ENCODE data around the gene GABARAP.
A peak's percentile ranks its signal among the peaks of the same experiment; 100 is the strongest.

Gene GABARAP

GRCh38 chr17:7249830-7250229 lies 7.6 kb upstream of the GABARAP start:
- Histone ChIP-seq H3K79me2 (ENCODE audit: insufficient read depth, low read length) (peaks cover 63% of the 10 kb centered on the region), H3K27ac (ENCODE audit: low read depth, low read length) (peak overlapping the region; percentile 7; the same call in 1 of the 2 replicates)

GRCh38 chr17:7249214-7249613 lies 7.0 kb upstream of the GABARAP start:
- Histone ChIP-seq H3K4me2 (ENCODE audit: low read depth, low read length, poor library complexity, severe bottlenecking) (peak overlapping the region; percentile 77), H3K36me3 (ENCODE audit: low read length) (no peaks in the 10 kb centered on the region; the same call in 1 of the 2 replicates), H2AFZ (ENCODE audit: low read depth, low read length, severe bottlenecking) (no peak overlapping the region), H3K79me2 (ENCODE audit: insufficient read depth, low read length) (peaks cover 63% of the 10 kb centered on the region), H3K9ac (ENCODE audit: low read length) (peak overlapping the region; percentile 99), H3K27ac (ENCODE audit: low read depth, low read length) (no peak overlapping the region), H3K27me3 (ENCODE audit: low read length) (no peaks in the 10 kb centered on the region), H4K20me1 (ENCODE audit: low read depth, low read length) (no peaks in the 10 kb centered on the region), H3K4me3 (ENCODE audit: insufficient read depth, low read length, poor library complexity, severe bottlenecking) (no peak overlapping the region), H3F3A (ENCODE audit: insufficient read depth) (peaks cover 15% of the 10 kb centered on the region), H3K9me3 (ENCODE audit: insufficient read depth, low read length) (no peaks in the 10 kb centered on the region), H3K9me2 (replicated peaks; ENCODE audit: insufficient read depth, low read length) (no peaks in the 10 kb centered on the region)
- no peak for TF ChIP-seq CTCF (IDR thresholded peaks at IDR 0.05; ENCODE audit: insufficient read depth, low read length, poor library complexity, severe bottlenecking)
- TF ChIP-seq EZH2phosphoT487 (conservative IDR thresholded peaks at IDR 0.05; ENCODE audit: low read length), result no peak

More at GRCh38 chr17:7249830-7250229, 7.6 kb upstream of the GABARAP start:
- H3K27me3 ChIP-seq (ENCODE audit: low read length), result no peaks in the 10 kb centered on the region
- H3K4me3 ChIP-seq (ENCODE audit: insufficient read depth, low read length, poor library complexity, severe bottlenecking), result peak overlapping the region; percentile 90
- H3K9ac ChIP-seq (ENCODE audit: low read length), result peak overlapping the region; percentile 99
- H3K36me3 ChIP-seq (ENCODE audit: low read length), result peaks cover 4% of the 10 kb centered on the region; the same call in 1 of the 2 replicates
- no peaks in the 10 kb centered on the region for H4K20me1 ChIP-seq (ENCODE audit: low read depth, low read length)
- H3K9me2 ChIP-seq (replicated peaks; ENCODE audit: insufficient read depth, low read length), result no peaks in the 10 kb centered on the region
- peaks cover 10% of the 10 kb centered on the region for H3F3A ChIP-seq (ENCODE audit: insufficient read depth)
- no peaks in the 10 kb centered on the region for H3K9me3 ChIP-seq (ENCODE audit: insufficient read depth, low read length)
- TF ChIP-seq EZH2phosphoT487 (conservative IDR thresholded peaks at IDR 0.05; ENCODE audit: low read length) (no peak), CTCF (IDR thresholded peaks at IDR 0.05; ENCODE audit: insufficient read depth, low read length, poor library complexity, severe bottlenecking) (no peak)
- no peak overlapping the region for H2AFZ ChIP-seq (ENCODE audit: low read depth, low read length, severe bottlenecking)
- peak overlapping the region; percentile 77 for H3K4me2 ChIP-seq (ENCODE audit: low read depth, low read length, poor library complexity, severe bottlenecking)

- no peak for TF ChIP-seq EZH2phosphoT487 (conservative IDR thresholded peaks at IDR 0.05; ENCODE audit: low read length)
- no peak for TF ChIP-seq CTCF (IDR thresholded peaks at IDR 0.05; ENCODE audit: insufficient read depth, low read length, poor library complexity, severe bottlenecking)
- Histone ChIP-seq H3K4me3 (ENCODE audit: insufficient read depth, low read length, poor library complexity, severe bottlenecking) (no peak overlapping the region), H3K4me2 (ENCODE audit: low read depth, low read length, poor library complexity, severe bottlenecking) (peak overlapping the region; percentile 77), H3K9me2 (replicated peaks; ENCODE audit: insufficient read depth, low read length) (no peaks in the 10 kb centered on the region), H3F3A (ENCODE audit: insufficient read depth) (peaks cover 16% of the 10 kb centered on the region), H2AFZ (ENCODE audit: low read depth, low read length, severe bottlenecking) (no peak overlapping the region), H3K27ac (ENCODE audit: low read depth, low read length) (no peak overlapping the region), H3K79me2 (ENCODE audit: insufficient read depth, low read length) (peaks cover 60% of the 10 kb centered on the region), H3K27me3 (ENCODE audit: low read length) (no peaks in the 10 kb centered on the region), H3K9me3 (ENCODE audit: insufficient read depth, low read length) (no peaks in the 10 kb centered on the region), H3K36me3 (ENCODE audit: low read length) (no peaks in the 10 kb centered on the region; the same call in 1 of the 2 replicates), H4K20me1 (ENCODE audit: low read depth, low read length) (no peaks in the 10 kb centered on the region), H3K9ac (ENCODE audit: low read length) (0 out of 2 replicates have a peak overlapping the region, but pooled peaks have one; percentile 99)
Observed at GRCh38 chr17:7248796-7249195, 6.5 kb upstream of the GABARAP start.
